HCT116 (cell line): ENCODE measurements around the gene ELANE.
A peak's percentile ranks its signal among the peaks of the same experiment; 100 is the strongest.

Source experiments
- CTCF ChIP-seq, 3 experiments: fragments of 200-600 bp in 1 of 3; sonication (generic) in 1 of 3; IDR thresholded peaks in 2 of 3; conservative IDR thresholded peaks in 1 of 3; 2 replicates each; pipeline ENCODE4 v1.5.1; 2012 to 2017; ENCODE audit warnings: low read depth in 2 of 3, low read length in 2 of 3, antibody characterized with exemption in 1 of 3, borderline replicate concordance in 1 of 3, control low read depth in 1 of 3, mild to moderate bottlenecking in 1 of 3, mixed read lengths in 1 of 3, mixed run types in 1 of 3, moderate library complexity in 1 of 3; ENCODE audit not compliant: insufficient read depth in 1 of 3
- EZH2phosphoT487 ChIP-seq: fragments of 200-600 bp; IDR thresholded peaks from 2 replicates; pipeline ENCODE4 v1.6.1; 2018; ENCODE audit warnings: antibody characterized with exemption, borderline replicate concordance
- POLR2A ChIP-seq: IDR thresholded peaks from 2 replicates; pipeline ENCODE4 v1.7.0; 2011; ENCODE audit warnings: borderline replicate concordance; ENCODE audit not compliant: insufficient read depth, insufficient read length; ENCODE audit errors: extremely low read depth
- SIN3A ChIP-seq: IDR thresholded peaks from 2 replicates; pipeline ENCODE4 v1.6.1; 2012; ENCODE audit warnings: low read depth

- peak in 2 of 3 experiments; percentile 31 to 46; a peak in 5 of 6 replicates for TF ChIP-seq CTCF (IDR thresholded peaks at IDR 0.05 in 2 of 3, conservative IDR thresholded peaks at IDR 0.05 in 1 of 3; ENCODE audit: borderline replicate concordance in 1 of 3, insufficient read depth in 1 of 3, low read depth in 2 of 3, low read length in 2 of 3)
- TF ChIP-seq EZH2phosphoT487, result no peak
- TF ChIP-seq SIN3A, result no peak
- no peak for TF ChIP-seq POLR2A
Observed at GRCh38 chr19:861756-862580, 9.9 kb downstream of the ELANE start.
